22Rv1 (cell line): ENCODE measurements around the gene AXDND1.
"Not testable (repeated sequence)": the region's sequence is repeated elsewhere in the genome, so short reads cannot be mapped to it uniquely, and the experiment has no call there.

ENCODE experiments used
- ZFX ChIP-seq: fragments of 450-650 bp; IDR thresholded peaks from 2 replicates; pipeline ENCODE4 v1.6.1; 2017; ENCODE audit warnings: antibody characterized with exemption, borderline replicate concordance
- TF ChIP-seq, protein P1 (sequence below): fragments of 450-650 bp; IDR thresholded peaks from 2 replicates; pipeline ENCODE4 v1.5.1; 2017; ENCODE audit warnings: mild to moderate bottlenecking

DNA sequence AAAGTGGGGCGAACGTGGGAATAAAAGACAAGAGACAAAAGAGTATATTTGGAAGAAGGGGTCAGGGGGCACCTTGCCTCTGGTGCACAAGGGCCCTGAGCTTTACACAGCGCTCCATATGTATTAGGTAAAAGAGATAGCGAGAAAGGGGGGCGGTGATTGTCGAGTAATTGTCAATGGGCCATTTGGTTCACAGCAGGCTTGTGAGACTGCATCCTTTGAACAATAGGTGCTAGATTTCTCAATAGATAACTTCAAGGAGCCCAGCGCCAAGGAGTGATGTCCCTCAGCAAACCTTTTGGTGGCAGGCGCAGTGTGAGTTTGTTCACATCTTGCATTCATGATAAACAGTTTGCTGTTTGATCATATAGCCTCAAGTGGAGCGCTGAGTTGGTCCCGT is 77.1 kb downstream of the AXDND1 start:
- TF ChIP-seq, protein P1, sequence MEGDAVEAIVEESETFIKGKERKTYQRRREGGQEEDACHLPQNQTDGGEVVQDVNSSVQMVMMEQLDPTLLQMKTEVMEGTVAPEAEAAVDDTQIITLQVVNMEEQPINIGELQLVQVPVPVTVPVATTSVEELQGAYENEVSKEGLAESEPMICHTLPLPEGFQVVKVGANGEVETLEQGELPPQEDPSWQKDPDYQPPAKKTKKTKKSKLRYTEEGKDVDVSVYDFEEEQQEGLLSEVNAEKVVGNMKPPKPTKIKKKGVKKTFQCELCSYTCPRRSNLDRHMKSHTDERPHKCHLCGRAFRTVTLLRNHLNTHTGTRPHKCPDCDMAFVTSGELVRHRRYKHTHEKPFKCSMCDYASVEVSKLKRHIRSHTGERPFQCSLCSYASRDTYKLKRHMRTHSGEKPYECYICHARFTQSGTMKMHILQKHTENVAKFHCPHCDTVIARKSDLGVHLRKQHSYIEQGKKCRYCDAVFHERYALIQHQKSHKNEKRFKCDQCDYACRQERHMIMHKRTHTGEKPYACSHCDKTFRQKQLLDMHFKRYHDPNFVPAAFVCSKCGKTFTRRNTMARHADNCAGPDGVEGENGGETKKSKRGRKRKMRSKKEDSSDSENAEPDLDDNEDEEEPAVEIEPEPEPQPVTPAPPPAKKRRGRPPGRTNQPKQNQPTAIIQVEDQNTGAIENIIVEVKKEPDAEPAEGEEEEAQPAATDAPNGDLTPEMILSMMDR, result not testable (repeated sequence)
- TF ChIP-seq ZFX, result not testable (repeated sequence)
